GM19397 (cell line): ENCODE measurements around the gene EDDM3A.
"Not testable (repeated sequence)": the region's sequence is repeated elsewhere in the genome, so short reads cannot be mapped to it uniquely, and the experiment has no call there.

ENCODE experiments used
- ATAC-seq: cut with Tn5 transposase; IDR thresholded peaks from one replicate; pipeline ENCODE4 v1.9.1; 2021; ENCODE audit warnings: mild to moderate bottlenecking, moderate library complexity; ENCODE audit not compliant: unreplicated experiment

EDDM3A gene

GRCh38 chr14:20745571-20746358 is at the start of gene EDDM3A:
Gene EDDM3A, plus strand, starts transcription at chr14:20745887. Its CDS starts 1,694 bp downstream, at chr14:20747581.
- no peak for ATAC-seq

- ATAC-seq, result no peak
Measured at GRCh38 chr14:20696764-20697163, 48.9 kb upstream of the EDDM3A start.

- no peak for ATAC-seq
Measured at GRCh38 chr14:20697273-20698017, 48.2 kb upstream of the EDDM3A start.

GRCh38 chr14:20698018-20698329 is 47.7 kb upstream of the EDDM3A start:
- ATAC-seq, result no peak

GRCh38 chr14:20698934-20699333 is 46.8 kb upstream of the EDDM3A start:
- no peak for ATAC-seq

GRCh38 chr14:20699931-20700330 is 45.8 kb upstream of the EDDM3A start:
- ATAC-seq, result no peak

- not testable (repeated sequence) for ATAC-seq
Measured at GRCh38 chr14:20700965-20701364, 44.7 kb upstream of the EDDM3A start.

- ATAC-seq, result no peak
Measured at GRCh38 chr14:20706657-20707355, 38.9 kb upstream of the EDDM3A start.

GRCh38 chr14:20707622-20708021 is 38.1 kb upstream of the EDDM3A start:
- no peak for ATAC-seq

GRCh38 chr14:20711261-20711660 is 34.4 kb upstream of the EDDM3A start:
- ATAC-seq, result no peak

GRCh38 chr14:20711685-20712084 is 34.0 kb upstream of the EDDM3A start:
- no peak for ATAC-seq

- ATAC-seq, result no peak
Measured at GRCh38 chr14:20712904-20713303, 32.8 kb upstream of the EDDM3A start.

- no peak for ATAC-seq
Measured at GRCh38 chr14:20714593-20715250, 31.0 kb upstream of the EDDM3A start.

- no peak for ATAC-seq
Measured at GRCh38 chr14:20719777-20720176, 25.9 kb upstream of the EDDM3A start.

- no peak for ATAC-seq
Measured at GRCh38 chr14:20720741-20721140, 24.9 kb upstream of the EDDM3A start.

GRCh38 chr14:20722016-20722415 is 23.7 kb upstream of the EDDM3A start:
- no peak for ATAC-seq

- no peak for ATAC-seq
Measured at GRCh38 chr14:20723488-20723887, 22.2 kb upstream of the EDDM3A start.

GRCh38 chr14:20726121-20726520 is 19.6 kb upstream of the EDDM3A start:
- ATAC-seq, result not testable (repeated sequence)

GRCh38 chr14:20726531-20726930 is 19.2 kb upstream of the EDDM3A start:
- ATAC-seq, result no peak

- ATAC-seq, result no peak
Measured at GRCh38 chr14:20730891-20731290, 14.8 kb upstream of the EDDM3A start.

GRCh38 chr14:20732477-20732876 is 13.2 kb upstream of the EDDM3A start:
- no peak for ATAC-seq
